Spinal cord (tissue), 10 donors: ENCODE data around the gene CABLES2. TPM values are rescaled to one million over a fixed set of nuclear protein-coding genes. Genes with fewer than 3 reads are reported as not detected.

Experiments used
- DNase-seq, 6 donors: peaks; one replicate each; pipeline versions ENCODE4 v3.0.0 to v3.0.0-alpha.2; 2013 to 2015; ENCODE audit warnings: low spot score in 6 of 6, low read depth in 4 of 6
- H3K27ac ChIP-seq: one replicate; pipeline ENCODE4 v1.5.1; 2013; ENCODE audit warnings: low read depth, low read length, control low read depth
- H3K27me3 ChIP-seq: one replicate; pipeline ENCODE4 v1.6.1; 2013; ENCODE audit warnings: low read length; ENCODE audit not compliant: control insufficient read depth, insufficient read depth
- H3K36me3 ChIP-seq: one replicate; pipeline ENCODE4 v1.6.1; 2013; ENCODE audit warnings: low read length; ENCODE audit not compliant: control insufficient read depth, insufficient read depth
- H3K4me1 ChIP-seq: one replicate; pipeline ENCODE4 v1.6.1; 2013; ENCODE audit warnings: low read length; ENCODE audit not compliant: control insufficient read depth, insufficient read depth
- H3K4me3 ChIP-seq: one replicate; pipeline ENCODE4 v1.5.1; 2013; ENCODE audit warnings: low read depth, low read length, control low read depth
- H3K9me3 ChIP-seq: one replicate; pipeline ENCODE4 v1.6.1; 2013; ENCODE audit warnings: low read length; ENCODE audit not compliant: control insufficient read depth, insufficient read depth
- WGBS: methylation state at CpG from one replicate; pipeline ENCODE4 v1.1.5; 2013; ENCODE audit warnings: missing lambda C conversion rate; ENCODE audit not compliant: insufficient coverage; 5-methylcytosine and 5-hydroxymethylcytosine counted together
- polyA plus RNA-seq, 2 donors: library from polyadenylated mRNA; unstranded; fragments of 120-200 nt; gene quantifications; one replicate each; pipeline ENCODE4 v1.2.1, GENCODE V29; 2013; ENCODE audit not compliant: insufficient read length in 2 of 2
- total RNA-seq, 2 donors: library from RNA; depleted of rRNA in 1 of 2; stranded (reverse); fragments of 120-200 nt in 1 of 2; fragments of >200 nt in 1 of 2; gene quantifications; one replicate each; pipeline versions ENCODE4 v1.2.3 to v1.2.4, GENCODE V29; 2013 to 2014
- donor health status: healthy.

Gene CABLES2
- total and polyA plus RNA-seq, 4 donors: 4.0 to 23.0 (median 14.1) TPM

- H3K27me3 ChIP-seq: no peaks in the 10 kb centered on the region
- peaks cover 52% of the 10 kb centered on the region for H3K4me1 ChIP-seq
- no peak overlapping the region for H3K27ac ChIP-seq
- H3K9me3 ChIP-seq: no peaks in the 10 kb centered on the region
- DNase-seq: no peak
- peak overlapping the region; percentile 39 for H3K4me3 ChIP-seq
- 67% methylated on average over 8 of the region's 10 CpGs for WGBS
- H3K36me3 ChIP-seq: peaks cover 49% of the 10 kb centered on the region
Measured at GRCh38 chr20:62405981-62406513, 1.0 kb downstream of the CABLES2 start.

DNA sequence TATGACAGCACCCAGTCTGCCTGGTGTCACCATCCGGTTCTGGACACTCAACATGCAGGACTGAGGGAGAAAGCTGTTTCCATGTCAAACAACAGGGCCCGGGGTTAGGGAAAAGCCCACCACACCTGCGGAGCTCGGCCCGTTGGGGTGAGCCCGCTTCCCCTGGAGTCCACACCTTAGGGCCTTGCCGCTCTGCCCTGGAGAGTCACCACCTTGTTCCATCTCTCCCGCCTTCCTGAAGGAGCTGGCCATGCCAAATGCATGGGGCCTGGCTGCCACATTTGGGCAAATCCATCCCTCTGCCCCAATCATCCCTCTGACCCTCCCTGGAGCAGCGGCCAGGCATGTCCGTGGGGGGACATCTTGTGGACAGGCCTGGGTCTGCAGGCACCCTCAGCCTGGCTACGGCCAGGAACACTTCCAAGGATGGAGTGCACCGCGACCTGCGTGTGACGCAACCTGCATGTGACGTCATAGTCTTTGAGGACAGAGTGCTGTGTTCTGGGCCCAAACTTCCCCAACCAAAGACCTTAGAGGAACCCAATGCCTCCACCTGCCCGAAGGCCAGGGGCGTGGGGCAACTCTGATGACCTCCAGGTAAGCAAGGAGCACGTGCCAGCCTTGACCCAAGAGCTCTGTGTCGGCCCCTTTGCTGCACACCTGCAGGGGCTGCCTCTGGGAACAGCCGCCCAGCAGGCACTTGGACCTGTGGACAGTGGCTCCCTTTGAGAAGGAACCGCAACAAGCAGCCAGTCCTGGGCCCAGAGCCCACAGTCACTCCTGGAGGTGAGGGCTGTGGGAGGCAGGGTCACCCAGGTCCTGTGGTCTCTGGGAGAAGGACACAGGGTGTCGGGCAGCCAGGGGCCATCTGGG is 1.7 kb downstream of the CABLES2 start:
- 66% methylated on average over 23 of the region's 23 CpGs for WGBS
- DNase-seq: peak in 2 of 6 donors; percentile 47 to 51
- H3K27ac ChIP-seq: no peak overlapping the region
- H3K36me3 ChIP-seq: peaks cover 56% of the 10 kb centered on the region
- H3K27me3 ChIP-seq: no peaks in the 10 kb centered on the region
- H3K9me3 ChIP-seq: no peaks in the 10 kb centered on the region
- no peak overlapping the region for H3K4me3 ChIP-seq
- H3K4me1 ChIP-seq: peaks cover 47% of the 10 kb centered on the region

DNA sequence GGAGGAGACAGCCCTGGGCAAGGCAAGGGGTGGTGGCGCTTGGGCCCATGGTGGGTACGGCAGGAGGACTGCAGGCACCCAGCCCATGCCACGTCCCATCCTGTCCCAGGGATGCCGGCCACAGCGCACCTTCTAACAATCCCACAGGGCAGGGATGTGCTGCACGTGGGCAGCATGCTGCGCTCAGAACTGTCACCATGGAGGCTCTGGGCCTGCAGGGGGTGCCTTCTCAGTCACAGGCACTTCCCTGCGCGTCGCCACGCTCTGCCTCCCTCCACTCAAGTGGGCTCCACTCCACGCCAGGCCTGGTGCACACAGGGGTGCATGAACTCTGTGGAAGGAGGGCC is 2.4 kb downstream of the CABLES2 start:
- Histone ChIP-seq H3K4me1 (peaks cover 41% of the 10 kb centered on the region), H3K9me3 (no peaks in the 10 kb centered on the region), H3K4me3 (no peak overlapping the region), H3K27ac (no peak overlapping the region), H3K36me3 (peaks cover 61% of the 10 kb centered on the region), H3K27me3 (no peaks in the 10 kb centered on the region)
- WGBS: 94% methylated on average over 12 of the region's 12 CpGs
- no peak for DNase-seq

- H3K4me3 ChIP-seq: no peak overlapping the region
- H3K27ac ChIP-seq: no peak overlapping the region
- H3K4me1 ChIP-seq: peaks cover 38% of the 10 kb centered on the region
- 94% methylated on average over 9 of the region's 9 CpGs for WGBS
- H3K36me3 ChIP-seq: peaks cover 64% of the 10 kb centered on the region
- no peak for DNase-seq
- no peaks in the 10 kb centered on the region for H3K9me3 ChIP-seq
- H3K27me3 ChIP-seq: no peaks in the 10 kb centered on the region
Measured at GRCh38 chr20:62404112-62404665, 2.9 kb downstream of the CABLES2 start.

DNA sequence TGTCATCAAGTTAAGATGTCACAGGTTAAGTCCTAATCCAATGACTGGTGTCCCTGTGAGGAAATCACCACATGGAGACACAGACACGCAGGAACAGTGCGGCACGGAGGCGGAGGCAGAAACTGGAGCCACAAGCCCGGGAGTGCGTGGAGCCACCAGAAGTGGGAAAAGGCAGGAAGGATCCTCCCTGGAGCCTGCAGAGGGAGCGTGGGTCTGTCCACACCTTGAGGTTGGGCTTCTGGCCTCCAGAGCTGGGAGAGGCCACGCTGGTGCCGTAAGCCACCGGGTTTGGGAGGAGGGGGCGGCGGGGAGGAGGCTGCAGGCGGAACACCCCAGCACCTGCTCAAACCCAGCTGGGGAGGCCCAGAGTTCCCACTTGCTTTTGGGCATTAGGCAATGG is 3.8 kb downstream of the CABLES2 start:
- Histone ChIP-seq H3K27me3 (no peaks in the 10 kb centered on the region), H3K27ac (no peak overlapping the region), H3K36me3 (peaks cover 68% of the 10 kb centered on the region), H3K4me1 (peaks cover 37% of the 10 kb centered on the region), H3K9me3 (no peaks in the 10 kb centered on the region), H3K4me3 (no peak overlapping the region)
- 91% methylated on average over 13 of the region's 13 CpGs for WGBS
- DNase-seq: no peak

DNA sequence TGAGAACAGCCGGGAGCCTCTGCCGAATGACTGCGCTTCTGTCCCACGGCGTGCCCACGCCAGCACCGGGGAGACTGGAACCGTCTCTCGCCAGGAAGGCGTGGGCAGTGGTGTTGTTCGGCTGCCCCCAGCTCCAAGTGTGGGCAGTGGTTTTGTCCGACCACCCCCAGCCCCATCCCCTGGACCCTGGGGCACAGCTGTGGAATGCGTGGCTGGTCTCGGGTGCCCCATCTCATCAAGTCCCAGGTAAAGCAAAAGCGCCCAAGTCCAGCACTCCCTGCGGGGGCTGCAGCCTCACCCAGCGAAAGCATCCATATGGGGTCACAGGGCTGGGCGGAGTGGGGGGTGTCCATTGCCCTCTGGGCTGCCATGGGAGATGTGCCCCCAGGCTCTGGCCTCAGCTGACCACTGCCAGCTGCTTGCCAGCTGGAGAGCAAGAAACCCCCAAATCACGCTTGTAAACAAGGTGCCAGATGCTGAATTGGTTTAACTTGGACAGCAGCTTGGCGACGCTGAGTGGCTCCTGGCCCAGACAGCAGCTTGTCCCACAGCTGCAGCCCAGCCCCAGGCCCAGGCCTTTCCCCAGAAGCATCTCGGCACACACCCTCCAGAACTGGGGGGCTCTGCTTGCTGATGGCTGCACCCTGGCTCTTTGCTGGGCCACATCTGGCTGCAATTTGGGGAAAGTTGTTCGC is 4.5 kb downstream of the CABLES2 start:
- no peak overlapping the region for H3K27ac ChIP-seq
- no peaks in the 10 kb centered on the region for H3K9me3 ChIP-seq
- peaks cover 75% of the 10 kb centered on the region for H3K36me3 ChIP-seq
- H3K27me3 ChIP-seq: no peaks in the 10 kb centered on the region
- H3K4me1 ChIP-seq: peaks cover 29% of the 10 kb centered on the region
- 91% methylated on average over 21 of the region's 23 CpGs for WGBS
- peak in 1 of 6 donors; percentile 4 for DNase-seq
- no peak overlapping the region for H3K4me3 ChIP-seq

- H3K27ac ChIP-seq: no peak overlapping the region
- H3K4me3 ChIP-seq: no peak overlapping the region
- H3K4me1 ChIP-seq: peaks cover 21% of the 10 kb centered on the region
- no peaks in the 10 kb centered on the region for H3K9me3 ChIP-seq
- peaks cover 88% of the 10 kb centered on the region for H3K36me3 ChIP-seq
- WGBS: 80% methylated on average over 21 of the region's 21 CpGs
- DNase-seq: no peak
- no peaks in the 10 kb centered on the region for H3K27me3 ChIP-seq
Measured at GRCh38 chr20:62401331-62401779, 5.7 kb downstream of the CABLES2 start.

DNA sequence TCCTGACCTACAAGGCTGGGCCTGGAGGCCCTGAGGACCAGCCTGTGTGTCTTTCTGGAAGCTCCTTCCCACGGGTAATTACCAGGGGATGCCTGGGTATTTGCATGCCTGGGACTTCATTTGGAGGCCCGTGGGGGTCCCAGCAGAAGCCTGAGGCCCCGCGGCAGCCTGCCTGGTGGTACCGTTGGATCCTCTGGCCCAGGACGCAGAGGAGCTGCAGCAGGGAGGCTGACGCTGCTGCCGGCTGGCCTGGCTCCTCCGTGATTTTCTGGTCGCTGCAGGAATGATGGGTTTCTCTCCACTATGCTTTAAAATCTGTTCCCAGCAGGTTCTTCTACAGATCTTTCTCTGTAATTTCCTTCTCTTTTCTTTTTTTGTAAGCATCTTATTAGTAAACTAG is 6.5 kb downstream of the CABLES2 start:
- Histone ChIP-seq H3K36me3 (peaks cover 91% of the 10 kb centered on the region), H3K27ac (no peak overlapping the region)
- 87% methylated on average over 10 of the region's 10 CpGs for WGBS

GRCh38 chr20:62400021-62400420 is 7.1 kb downstream of the CABLES2 start:
- Histone ChIP-seq H3K4me3 (no peak overlapping the region), H3K4me1 (peaks cover 8% of the 10 kb centered on the region), H3K27me3 (no peaks in the 10 kb centered on the region), H3K27ac (no peak overlapping the region), H3K9me3 (no peaks in the 10 kb centered on the region), H3K36me3 (peaks cover 91% of the 10 kb centered on the region)
- WGBS: 80% methylated on average over 7 of the region's 7 CpGs
- DNase-seq: no peak

More for the DNA sequence above, 6.5 kb downstream of the CABLES2 start:
- peaks cover 13% of the 10 kb centered on the region for H3K4me1 ChIP-seq
- DNase-seq: no peak
- no peak overlapping the region for H3K4me3 ChIP-seq
- no peaks in the 10 kb centered on the region for H3K9me3 ChIP-seq
- H3K27me3 ChIP-seq: no peaks in the 10 kb centered on the region
